Inflammatory macrophage treated with lipopolysaccharide for 1 hour (primary cell): ENCODE measurements around the gene GPC3.
"Not testable (repeated sequence)": the region's sequence is repeated elsewhere in the genome, so short reads cannot be mapped to it uniquely, and the experiment has no call there.

ENCODE experiments used
- DNase-seq, 2 donors: peaks; one replicate each; pipeline ENCODE4 v3.0.0-alpha.2; 2020 to 2022

Gene GPC3

GRCh38 chrX:133994576-133994975 lies 9.2 kb upstream of the GPC3 start:
- no peak for DNase-seq

- no peak for DNase-seq
Observed at GRCh38 chrX:133992882-133993281, 7.5 kb upstream of the GPC3 start.

- no peak for DNase-seq
Observed at GRCh38 chrX:133991814-133992213, 6.4 kb upstream of the GPC3 start.

GRCh38 chrX:133991057-133991456 lies 5.7 kb upstream of the GPC3 start:
- not testable (repeated sequence) for DNase-seq

- no peak for DNase-seq
Observed at GRCh38 chrX:133989993-133990392, 4.6 kb upstream of the GPC3 start.

GRCh38 chrX:133989490-133989889 lies 4.1 kb upstream of the GPC3 start:
- no peak for DNase-seq

- DNase-seq = no peak
Observed at GRCh38 chrX:133988010-133988409, 2.6 kb upstream of the GPC3 start.

GRCh38 chrX:133987188-133987587 lies 1.8 kb upstream of the GPC3 start:
- DNase-seq = no peak

- no peak for DNase-seq
Observed at GRCh38 chrX:133985967-133986683, 731 bp upstream of the GPC3 start.

- DNase-seq = no peak
Observed at GRCh38 chrX:133984857-133985163, 584 bp downstream of the GPC3 start.

GRCh38 chrX:133983974-133984845 lies 1.2 kb downstream of the GPC3 start:
- DNase-seq = no peak

- DNase-seq = no peak
Observed at GRCh38 chrX:133983256-133983973, 2.0 kb downstream of the GPC3 start.

GRCh38 chrX:133981924-133982323 lies 3.5 kb downstream of the GPC3 start:
- no peak for DNase-seq

- no peak for DNase-seq
Observed at GRCh38 chrX:133980832-133981588, 4.4 kb downstream of the GPC3 start.

GRCh38 chrX:133980406-133980805 lies 5.0 kb downstream of the GPC3 start:
- no peak for DNase-seq

GRCh38 chrX:133979641-133980230 lies 5.7 kb downstream of the GPC3 start:
- no peak for DNase-seq

- DNase-seq = no peak
Observed at GRCh38 chrX:133973704-133974103, 11.7 kb downstream of the GPC3 start.

- DNase-seq = no peak
Observed at GRCh38 chrX:133972916-133973315, 12.5 kb downstream of the GPC3 start.

GRCh38 chrX:133971586-133971985 lies 13.8 kb downstream of the GPC3 start:
- no peak for DNase-seq

- no peak for DNase-seq
Observed at GRCh38 chrX:133970076-133970475, 15.3 kb downstream of the GPC3 start.

GRCh38 chrX:133969191-133969590 lies 16.2 kb downstream of the GPC3 start:
- no peak for DNase-seq

- DNase-seq = no peak
Observed at GRCh38 chrX:133968109-133968508, 17.3 kb downstream of the GPC3 start.

- no peak for DNase-seq
Observed at GRCh38 chrX:133966199-133966598, 19.2 kb downstream of the GPC3 start.
